ENCODE data around the gene C1QTNF1. TPM values are rescaled to one million over a fixed set of nuclear protein-coding genes. Genes with fewer than 3 reads are reported as not detected.

The C1QTNF1 gene
- total RNA-seq, 2 experiments from 2014 or later: not detected

GRCh38 chr17:79003661-79004411, 20.1 kb upstream of the C1QTNF1 start:
- POLR2A ChIA-PET: no interaction called here
- peaks cover 30% of the 10 kb centered on the region for H3K36me3 Mint-ChIP-seq (ENCODE audit: low read depth)
- CTCF ChIA-PET: no interaction called here

GRCh38 chr17:79005063-79005861, 18.7 kb upstream of the C1QTNF1 start:
- Mint-ChIP-seq H3K27me3 (no peaks in the 10 kb centered on the region), H3K4me3 (no peak overlapping the region), H3K36me3 (ENCODE audit: low read depth) (peaks cover 23% of the 10 kb centered on the region), H3K4me1 (peaks cover 56% of the 10 kb centered on the region), H3K27ac (peak overlapping the region; percentile 67), H3K9me3 (no peaks in the 10 kb centered on the region)
- ChIA-PET POLR2A (no interaction called here), CTCF (interaction anchor here (0.9 kb wide), 1 partner anchor 10 kb away, joined by 3 read pairs; no protein-coding TSS in a partner anchor)
- DNase-seq: peak; percentile 32

More at GRCh38 chr17:79003661-79004411, 20.1 kb upstream of the C1QTNF1 start:
- Mint-ChIP-seq H3K4me1 (peaks cover 49% of the 10 kb centered on the region), H3K9me3 (no peaks in the 10 kb centered on the region), H3K27me3 (no peaks in the 10 kb centered on the region), H3K4me3 (no peak overlapping the region), H3K27ac (no peak overlapping the region)
- no peak for DNase-seq

DNA sequence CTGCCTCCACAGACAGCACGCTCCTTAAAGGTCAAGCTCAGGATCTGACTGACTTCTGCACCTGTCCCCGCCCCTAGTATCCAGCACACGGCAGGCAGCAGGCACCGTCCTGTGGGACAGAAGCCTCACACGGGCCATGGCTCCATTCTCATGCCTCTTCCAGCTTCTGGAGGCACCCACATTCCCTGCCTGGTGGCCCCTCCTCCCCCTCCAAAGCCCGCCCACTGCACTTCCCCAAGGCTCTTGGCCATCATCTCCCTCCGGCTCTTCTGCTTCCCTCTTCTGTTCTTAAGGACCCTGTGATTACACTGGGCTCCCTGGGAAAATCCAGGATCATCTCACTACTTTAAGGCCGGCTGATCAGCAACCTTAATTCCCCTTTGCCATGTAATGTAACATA, 17.9 kb upstream of the C1QTNF1 start:
- H3K4me3 Mint-ChIP-seq: no peak overlapping the region
- no peak for DNase-seq
- H3K27ac Mint-ChIP-seq: peak overlapping the region; percentile 67
- H3K9me3 Mint-ChIP-seq: no peaks in the 10 kb centered on the region
- H3K27me3 Mint-ChIP-seq: no peaks in the 10 kb centered on the region
- ChIA-PET CTCF (no interaction called here), POLR2A (no interaction called here)
- peaks cover 20% of the 10 kb centered on the region for H3K36me3 Mint-ChIP-seq (ENCODE audit: low read depth)
- peaks cover 60% of the 10 kb centered on the region for H3K4me1 Mint-ChIP-seq

DNA sequence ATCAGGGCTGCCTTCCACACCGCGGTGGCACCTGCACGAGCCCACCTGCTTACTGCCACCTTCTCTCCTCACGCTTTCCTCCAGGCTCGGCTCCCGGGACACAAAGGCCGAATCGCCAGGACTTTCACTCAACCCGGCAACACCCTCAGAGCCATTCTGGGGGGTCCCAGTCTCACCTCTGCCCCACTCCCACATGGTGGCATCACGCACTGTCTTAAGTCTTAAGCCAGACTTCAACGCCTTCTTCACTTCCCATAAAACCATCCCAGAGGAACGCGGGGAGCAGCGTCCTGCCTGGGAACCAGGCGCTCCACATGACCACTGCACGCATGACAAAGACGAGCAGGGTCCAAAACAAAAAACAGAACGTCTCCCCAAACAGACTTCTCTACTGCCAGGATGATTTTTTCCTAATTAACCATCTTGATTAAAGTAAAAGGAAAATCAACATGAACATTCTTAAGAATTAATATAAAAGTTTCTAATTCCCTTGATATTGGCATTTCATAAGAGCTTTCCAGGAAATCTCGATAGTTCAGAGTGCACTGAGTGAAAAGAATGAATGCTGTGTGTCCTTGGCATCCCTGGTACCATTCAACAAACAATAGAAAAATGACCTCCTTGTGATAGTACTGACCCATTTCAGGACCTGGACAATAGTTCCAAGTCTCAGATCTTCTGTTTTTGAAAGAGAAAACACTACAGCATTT, 17.0 kb upstream of the C1QTNF1 start:
- Mint-ChIP-seq H3K36me3 (ENCODE audit: low read depth) (peaks cover 15% of the 10 kb centered on the region), H3K4me1 (peaks cover 57% of the 10 kb centered on the region), H3K9me3 (no peaks in the 10 kb centered on the region), H3K4me3 (peak overlapping the region; percentile 96), H3K27me3 (peaks cover under 1% of the 10 kb centered on the region), H3K27ac (peak overlapping the region; percentile 74)
- ChIA-PET CTCF (interaction anchor here (1.0 to 1.2 kb wide), 2 partner anchors 10 to 25 kb away, joined by 3 to 4 read pairs; no protein-coding TSS in a partner anchor), POLR2A (no interaction called here)
- DNase-seq: no peak

DNA sequence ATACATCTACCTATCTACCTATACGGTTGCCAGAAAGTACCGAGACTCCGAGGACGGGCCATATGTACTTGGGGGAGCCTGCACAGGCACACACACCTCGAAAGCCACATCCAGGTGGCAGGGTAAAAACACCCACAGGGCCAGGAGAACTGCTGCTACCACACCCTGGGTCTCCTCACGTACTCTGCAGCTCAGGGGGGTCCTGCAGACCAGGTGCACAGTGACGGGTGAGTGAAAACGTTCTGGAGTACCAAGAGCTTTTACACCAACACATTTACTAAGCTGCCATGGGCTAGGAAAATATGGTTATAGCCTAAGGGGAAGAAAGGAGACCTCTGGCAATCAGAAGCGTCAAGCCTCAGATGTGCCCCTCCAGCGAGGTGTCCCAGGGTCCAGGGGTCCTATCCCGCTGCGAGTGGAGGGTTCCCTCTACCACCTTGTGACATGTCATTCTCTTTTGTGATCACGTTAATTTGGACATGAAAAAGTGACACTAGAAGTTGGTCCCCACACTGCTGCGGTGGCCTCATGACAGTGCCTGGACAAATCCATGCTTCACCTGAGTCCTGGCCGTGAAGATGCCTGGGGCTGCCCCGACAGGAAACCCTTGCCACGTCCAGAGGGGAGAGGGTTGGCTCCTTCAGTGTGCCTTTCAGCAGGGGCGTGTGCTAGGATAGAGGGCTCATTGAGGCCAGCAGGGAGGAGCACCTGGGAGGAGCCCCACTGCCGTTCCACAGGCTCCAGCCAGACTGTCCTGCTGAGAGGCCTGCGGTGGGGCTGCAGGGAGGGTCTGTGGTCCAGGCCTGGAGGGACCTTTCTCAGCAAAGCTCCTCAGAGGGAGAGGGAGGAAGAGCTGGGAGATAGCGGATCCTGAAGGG, 16.2 kb upstream of the C1QTNF1 start:
- DNase-seq: peak; percentile 20
- CTCF ChIA-PET: interaction anchor here (1.0 to 1.2 kb wide), 2 partner anchors 11 to 26 kb away, joined by 3 to 4 read pairs; no protein-coding TSS in a partner anchor

GRCh38 chr17:79008666-79009387, 15.1 kb upstream of the C1QTNF1 start:
- CTCF ChIA-PET: interaction anchor here (1.0 kb wide), 1 partner anchor 13 kb away, joined by 4 read pairs; no protein-coding TSS in a partner anchor
- POLR2A ChIA-PET: interaction anchor here (0.6 kb wide), 2 partner anchors 13 to 538 kb away, joined by 3 read pairs; no protein-coding TSS in a partner anchor
- H3K4me3 Mint-ChIP-seq: peak overlapping the region; percentile 96
- H3K36me3 Mint-ChIP-seq (ENCODE audit: low read depth): peaks cover 15% of the 10 kb centered on the region
- H3K9me3 Mint-ChIP-seq: peaks cover under 1% of the 10 kb centered on the region
- H3K4me1 Mint-ChIP-seq: peaks cover 54% of the 10 kb centered on the region
- H3K27ac Mint-ChIP-seq: peak overlapping the region; percentile 96
- no peak for DNase-seq
- peaks cover 12% of the 10 kb centered on the region for H3K27me3 Mint-ChIP-seq

More for the DNA sequence above, 16.2 kb upstream of the C1QTNF1 start:
- H3K4me3 Mint-ChIP-seq: peak overlapping the region; percentile 96
- H3K4me1 Mint-ChIP-seq: peaks cover 57% of the 10 kb centered on the region
- no peaks in the 10 kb centered on the region for H3K9me3 Mint-ChIP-seq
- peaks cover 15% of the 10 kb centered on the region for H3K36me3 Mint-ChIP-seq (ENCODE audit: low read depth)
- POLR2A ChIA-PET: no interaction called here
- H3K27ac Mint-ChIP-seq: peak overlapping the region; percentile 96
- peaks cover 5% of the 10 kb centered on the region for H3K27me3 Mint-ChIP-seq

DNA sequence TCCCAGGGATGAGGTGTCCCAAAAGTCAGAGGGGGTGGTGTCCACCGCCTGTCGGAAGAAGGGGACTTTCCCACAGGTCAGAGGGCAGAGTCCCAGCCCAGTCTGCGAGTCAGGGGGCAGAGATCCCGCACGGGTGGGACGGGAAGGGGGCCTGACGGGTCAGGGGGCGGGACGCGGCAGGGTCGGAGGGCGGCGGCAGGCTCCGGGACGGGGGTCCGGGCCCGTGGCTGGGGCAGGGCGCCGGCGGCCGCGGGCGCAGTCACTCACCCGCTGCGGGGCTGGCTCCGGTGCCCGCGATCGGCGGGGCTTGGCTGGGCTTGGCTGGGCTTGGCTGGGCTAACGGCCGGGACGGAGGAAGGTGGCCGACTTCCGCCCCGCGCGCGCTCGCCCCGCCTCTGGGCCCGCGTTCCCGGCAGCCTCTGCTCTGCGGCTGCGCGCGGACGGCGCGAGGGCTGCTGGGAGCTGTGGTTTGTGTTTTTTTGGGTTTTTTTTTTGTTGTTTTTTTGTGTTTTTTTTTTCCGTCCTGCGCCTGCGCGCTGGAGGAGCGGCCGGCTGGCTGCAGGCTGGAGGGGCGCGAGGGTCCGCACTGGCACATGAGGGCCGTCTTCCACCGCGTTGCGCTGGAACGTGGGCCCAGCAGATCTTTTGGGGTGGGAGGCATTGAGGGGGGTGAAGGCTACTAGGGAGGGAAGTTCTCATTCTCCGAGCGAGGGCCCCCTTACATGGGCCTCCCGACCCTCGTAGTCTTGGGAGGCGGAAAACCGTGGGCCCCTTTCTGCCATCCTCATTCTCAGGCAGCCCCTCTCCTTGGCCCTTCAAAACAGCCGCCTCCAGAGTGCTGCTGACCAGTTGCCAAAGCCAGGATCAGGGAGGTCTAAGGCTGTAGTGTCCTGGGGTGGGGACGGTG, 14.3 kb upstream of the C1QTNF1 start, which contains the start of gene CANT1:
CANT1 (minus strand) TSS at position 368 of the 907 bp plus-strand sequence. CDS start 12,142 bp downstream, outside the sequence.
- Mint-ChIP-seq H3K27ac (peak within 1 kb of the TSS; percentile 97), H3K9me3 (peaks cover 4% of the 10 kb centered on the region), H3K4me1 (peaks cover 54% of the 10 kb centered on the region), H3K36me3 (ENCODE audit: low read depth) (peaks cover 17% of the 10 kb centered on the region), H3K27me3 (peaks cover 16% of the 10 kb centered on the region), H3K4me3 (peak within 1 kb of the TSS; percentile 96)
- POLR2A ChIA-PET: interaction anchor here (0.6 kb wide), 1 partner anchor 539 kb away, joined by 3 read pairs; no protein-coding TSS in a partner anchor
- peak; percentile 82 for DNase-seq
- CTCF ChIA-PET: interaction anchor here (1.0 kb wide), 1 partner anchor 14 kb away, joined by 4 read pairs; no protein-coding TSS in a partner anchor

- Mint-ChIP-seq H3K4me1 (peaks cover 52% of the 10 kb centered on the region), H3K27ac (peak overlapping the region; percentile 97), H3K4me3 (peak overlapping the region; percentile 87), H3K9me3 (peaks cover 4% of the 10 kb centered on the region), H3K27me3 (peaks cover 16% of the 10 kb centered on the region), H3K36me3 (ENCODE audit: low read depth) (peaks cover 17% of the 10 kb centered on the region)
- ChIA-PET CTCF (interaction anchor here (1.0 kb wide), 1 partner anchor 14 kb away, joined by 4 read pairs; no protein-coding TSS in a partner anchor), POLR2A (no interaction called here)
- no peak for DNase-seq
Observed at GRCh38 chr17:79010304-79010646, 13.7 kb upstream of the C1QTNF1 start.

DNA sequence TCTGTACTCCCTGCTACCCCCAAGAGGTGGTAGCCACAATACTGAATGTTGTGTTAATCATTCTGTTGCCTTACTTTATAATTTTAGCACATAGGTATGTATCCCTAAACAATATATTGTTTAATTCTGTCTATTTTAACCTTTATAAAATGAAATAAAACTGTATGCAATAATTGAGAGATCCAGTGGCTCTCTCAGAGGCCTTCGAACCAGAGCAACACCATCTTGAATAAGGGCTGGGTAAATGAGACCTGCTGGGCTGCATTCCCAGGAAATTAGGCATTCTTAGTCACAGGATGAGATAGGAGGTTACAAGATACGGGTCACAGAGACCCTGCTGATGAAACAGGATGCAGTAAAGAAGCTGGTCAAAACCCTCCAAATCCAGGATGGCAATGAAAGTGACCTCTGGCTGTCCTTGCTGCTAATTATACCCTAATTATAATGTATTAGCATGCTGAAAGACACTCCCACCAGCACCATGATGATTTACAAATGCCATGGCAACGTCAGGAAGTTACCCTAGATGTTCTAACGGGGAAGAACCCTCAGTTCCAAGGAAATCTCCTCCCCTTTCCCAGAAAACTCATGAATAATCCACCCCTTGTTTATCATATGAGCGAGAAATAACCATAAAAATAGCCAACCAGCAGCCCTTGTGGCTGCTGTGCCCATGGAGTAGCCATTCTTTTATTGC, 12.4 kb upstream of the C1QTNF1 start:
- Mint-ChIP-seq H3K9me3 (peaks cover 4% of the 10 kb centered on the region), H3K27ac (no peak overlapping the region), H3K4me1 (peaks cover 39% of the 10 kb centered on the region), H3K36me3 (ENCODE audit: low read depth) (peaks cover 17% of the 10 kb centered on the region), H3K4me3 (no peak overlapping the region), H3K27me3 (peaks cover 16% of the 10 kb centered on the region)
- DNase-seq: no peak
- ChIA-PET POLR2A (no interaction called here), CTCF (no interaction called here)

DNA sequence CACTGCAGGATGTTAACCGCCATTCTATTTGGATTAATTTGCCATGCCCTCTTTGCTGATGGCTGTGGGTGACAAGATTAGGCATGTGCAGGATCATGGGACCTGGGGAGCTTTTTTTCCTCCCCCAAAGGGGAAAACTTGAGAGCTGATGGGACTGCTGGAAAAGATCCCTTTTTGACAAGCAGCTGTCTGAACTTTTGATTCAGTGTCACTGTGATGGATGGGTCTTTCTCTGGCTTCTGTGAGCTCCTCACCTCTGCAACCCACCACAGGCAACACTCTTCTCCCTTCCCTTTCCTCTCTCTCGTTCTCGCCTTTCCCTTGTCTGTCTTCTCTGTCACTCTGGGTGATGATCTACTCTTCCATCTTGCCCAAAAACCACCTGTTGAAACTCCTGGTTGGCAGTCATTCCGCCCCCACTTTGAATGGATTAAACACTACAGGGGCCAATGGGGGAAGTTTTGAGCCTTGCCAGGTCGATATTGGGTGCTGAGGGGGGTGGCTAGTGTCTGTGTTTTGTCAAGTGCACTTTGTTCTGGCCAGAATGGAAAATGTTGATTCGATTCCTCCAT, 11.3 kb upstream of the C1QTNF1 start:
- ChIA-PET CTCF (no interaction called here), POLR2A (no interaction called here)
- Mint-ChIP-seq H3K27me3 (peaks cover 16% of the 10 kb centered on the region), H3K27ac (no peak overlapping the region), H3K36me3 (ENCODE audit: low read depth) (peaks cover 9% of the 10 kb centered on the region), H3K4me3 (no peak overlapping the region), H3K4me1 (peaks cover 28% of the 10 kb centered on the region), H3K9me3 (peaks cover 4% of the 10 kb centered on the region)
- no peak for DNase-seq

Data from activated CD4-positive, alpha-beta T cell treated with anti-CD3 and anti-CD28 coated beads, Interleukin-2, amount 10 ng/mL, durations not matched to agents 7 days and 5 days (primary cell).